ENCODE measurements around the gene HPCAL1. TPM values are rescaled to one million over a fixed set of nuclear protein-coding genes. Genes with fewer than 3 reads are reported as not detected.

The HPCAL1 gene
- polyA plus RNA-seq, 1 donor from 2014 or later = 63.4 TPM

GRCh38 chr2:10311736-10312135, 9.0 kb downstream of the HPCAL1 start:
- Histone ChIP-seq H3K4me2 (ENCODE audit: low read length) (no peak overlapping the region), H3K79me2 (replicated peaks; ENCODE audit: insufficient read depth, low read length) (no peaks in the 10 kb centered on the region), H3K9me3 (ENCODE audit: low read length) (no peaks in the 10 kb centered on the region), H3K9me2 (ENCODE audit: insufficient read depth, low read length) (no peaks in the 10 kb centered on the region), H2AFZ (ENCODE audit: low read depth, low read length) (no peak overlapping the region), H3K4me3 (ENCODE audit: low read length) (no peak overlapping the region), H4K20me1 (ENCODE audit: insufficient read depth) (no peaks in the 10 kb centered on the region), H3K27ac (ENCODE audit: low read length) (no peak overlapping the region), H3F3A (ENCODE audit: insufficient read depth, low read length, poor library complexity, severe bottlenecking) (no peaks in the 10 kb centered on the region), H3K9ac (ENCODE audit: low read length) (no peak overlapping the region), H3K27me3 (ENCODE audit: insufficient read depth, low read depth, low read length) (no peaks in the 10 kb centered on the region), H3K36me3 (ENCODE audit: insufficient read depth, low read length) (peaks cover 6% of the 10 kb centered on the region)
- TF ChIP-seq POLR2AphosphoS5 (IDR thresholded peaks at IDR 0.05) = no peak
- no peak for TF ChIP-seq RAD21 (conservative IDR thresholded peaks at IDR 0.05)
- TF ChIP-seq, protein P1, sequence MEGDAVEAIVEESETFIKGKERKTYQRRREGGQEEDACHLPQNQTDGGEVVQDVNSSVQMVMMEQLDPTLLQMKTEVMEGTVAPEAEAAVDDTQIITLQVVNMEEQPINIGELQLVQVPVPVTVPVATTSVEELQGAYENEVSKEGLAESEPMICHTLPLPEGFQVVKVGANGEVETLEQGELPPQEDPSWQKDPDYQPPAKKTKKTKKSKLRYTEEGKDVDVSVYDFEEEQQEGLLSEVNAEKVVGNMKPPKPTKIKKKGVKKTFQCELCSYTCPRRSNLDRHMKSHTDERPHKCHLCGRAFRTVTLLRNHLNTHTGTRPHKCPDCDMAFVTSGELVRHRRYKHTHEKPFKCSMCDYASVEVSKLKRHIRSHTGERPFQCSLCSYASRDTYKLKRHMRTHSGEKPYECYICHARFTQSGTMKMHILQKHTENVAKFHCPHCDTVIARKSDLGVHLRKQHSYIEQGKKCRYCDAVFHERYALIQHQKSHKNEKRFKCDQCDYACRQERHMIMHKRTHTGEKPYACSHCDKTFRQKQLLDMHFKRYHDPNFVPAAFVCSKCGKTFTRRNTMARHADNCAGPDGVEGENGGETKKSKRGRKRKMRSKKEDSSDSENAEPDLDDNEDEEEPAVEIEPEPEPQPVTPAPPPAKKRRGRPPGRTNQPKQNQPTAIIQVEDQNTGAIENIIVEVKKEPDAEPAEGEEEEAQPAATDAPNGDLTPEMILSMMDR (IDR thresholded peaks at IDR 0.05; ENCODE audit: poor library complexity, severe bottlenecking) = no peak
- TF ChIP-seq MXI1 (conservative IDR thresholded peaks at IDR 0.05; ENCODE audit: poor library complexity, severe bottlenecking) = no peak
- TF ChIP-seq EZH2 (IDR thresholded peaks at IDR 0.05; ENCODE audit: borderline replicate concordance, insufficient read depth, low read length, poor library complexity, severe bottlenecking) = no peak
- no peak for TF ChIP-seq REST (IDR thresholded peaks at IDR 0.05; ENCODE audit: borderline replicate concordance)
- TF ChIP-seq EP300 (conservative IDR thresholded peaks at IDR 0.05; ENCODE audit: poor library complexity, severe bottlenecking) = no peak
- TF ChIP-seq TAF1 (IDR thresholded peaks at IDR 0.05; ENCODE audit: low read depth) = no peak
- TF ChIP-seq SMC3 (conservative IDR thresholded peaks at IDR 0.05; ENCODE audit: poor library complexity) = no peak

GRCh38 chr2:10312437-10312957, 9.8 kb downstream of the HPCAL1 start:
- H3K9me2 ChIP-seq (ENCODE audit: insufficient read depth, low read length) = no peaks in the 10 kb centered on the region
- H3K4me3 ChIP-seq (ENCODE audit: low read length) = no peak overlapping the region
- no peaks in the 10 kb centered on the region for H3F3A ChIP-seq (ENCODE audit: insufficient read depth, low read length, poor library complexity, severe bottlenecking)
- peaks cover 6% of the 10 kb centered on the region for H3K36me3 ChIP-seq (ENCODE audit: insufficient read depth, low read length)
- H3K27ac ChIP-seq (ENCODE audit: low read length) = no peak overlapping the region
- no peak overlapping the region for H3K4me2 ChIP-seq (ENCODE audit: low read length)
- H3K27me3 ChIP-seq (ENCODE audit: insufficient read depth, low read depth, low read length) = no peaks in the 10 kb centered on the region
- H2AFZ ChIP-seq (ENCODE audit: low read depth, low read length) = no peak overlapping the region
- no peak for TF ChIP-seq SMC3 (conservative IDR thresholded peaks at IDR 0.05; ENCODE audit: poor library complexity)
- no peak for TF ChIP-seq TAF1 (IDR thresholded peaks at IDR 0.05; ENCODE audit: low read depth)
- no peak for TF ChIP-seq RAD21 (conservative IDR thresholded peaks at IDR 0.05)
- TF ChIP-seq, protein P1 (IDR thresholded peaks at IDR 0.05; ENCODE audit: poor library complexity, severe bottlenecking) = no peak
- TF ChIP-seq EZH2 (IDR thresholded peaks at IDR 0.05; ENCODE audit: borderline replicate concordance, insufficient read depth, low read length, poor library complexity, severe bottlenecking) = no peak
- TF ChIP-seq EP300 (conservative IDR thresholded peaks at IDR 0.05; ENCODE audit: poor library complexity, severe bottlenecking) = no peak
- TF ChIP-seq POLR2AphosphoS5 (IDR thresholded peaks at IDR 0.05) = no peak
- TF ChIP-seq REST (IDR thresholded peaks at IDR 0.05; ENCODE audit: borderline replicate concordance) = no peak
- no peak for TF ChIP-seq MXI1 (conservative IDR thresholded peaks at IDR 0.05; ENCODE audit: poor library complexity, severe bottlenecking)
- H3K9me3 ChIP-seq (ENCODE audit: low read length) = no peaks in the 10 kb centered on the region
- no peak overlapping the region for H3K9ac ChIP-seq (ENCODE audit: low read length)
- H4K20me1 ChIP-seq (ENCODE audit: insufficient read depth) = no peaks in the 10 kb centered on the region
- H3K79me2 ChIP-seq (replicated peaks; ENCODE audit: insufficient read depth, low read length) = no peaks in the 10 kb centered on the region
